ENCODE measurements around the gene KRT5. TPM values are rescaled to one million over a fixed set of nuclear protein-coding genes. Genes with fewer than 3 reads are reported as not detected.
A peak's percentile ranks its signal among the peaks of the same experiment; 100 is the strongest.

Gene KRT5
- 1.1 TPM for total RNA-seq
- long read RNA-seq = 0 reads

DNA sequence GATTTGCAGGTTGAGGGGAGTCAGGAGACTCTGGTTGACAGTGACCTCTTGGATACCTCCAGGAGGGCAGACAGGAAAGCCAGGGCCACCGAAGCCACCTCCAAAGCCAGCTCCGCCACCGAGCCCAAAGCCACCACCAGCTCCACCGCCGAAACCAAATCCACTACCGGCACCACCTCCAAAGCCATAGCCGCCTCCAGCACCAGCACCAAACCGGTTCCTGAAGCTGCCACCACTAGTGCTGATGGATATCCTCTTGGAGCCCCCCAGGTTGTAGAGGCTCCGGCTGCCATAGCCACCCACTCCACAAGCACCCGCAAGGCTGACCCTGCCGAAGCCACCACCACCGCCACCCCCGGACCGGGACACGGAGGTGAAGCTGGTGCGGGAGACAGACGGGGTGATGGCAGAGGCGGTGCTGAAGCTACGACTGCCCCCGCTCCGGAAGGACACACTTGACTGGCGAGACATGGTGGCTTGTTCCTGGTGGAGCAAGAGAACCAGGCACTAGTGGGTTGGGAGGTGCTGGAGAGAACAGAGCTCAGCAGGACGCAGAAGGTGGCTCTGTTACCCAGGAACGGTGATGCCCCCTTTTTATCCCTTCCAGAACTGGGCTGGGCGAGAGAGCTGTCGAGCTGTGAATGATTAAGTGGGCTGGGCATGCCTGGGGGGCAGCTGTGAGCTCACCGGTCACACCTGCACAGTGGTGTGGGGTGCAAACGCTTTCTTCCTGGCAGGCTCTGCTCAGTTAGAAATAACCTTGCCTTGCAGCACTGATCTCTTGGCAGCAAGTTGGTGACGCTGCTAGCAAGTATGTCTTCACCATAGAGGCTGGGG lies at the start of gene KRT5:
KRT5 (minus strand) TSS at position 569 of the 837 bp plus-strand sequence; CDS start at position 471, 98 bp downstream.
- intact Hi-C loops (cut with micrococcal nuclease) = no loop called here
- ATAC-seq (no peak), DNase-seq (no peak)

GRCh38 chr12:52568111-52568510 lies 47.9 kb upstream of the KRT5 start:
- intact Hi-C loops (cut with micrococcal nuclease) = no loop called here
- DNase-seq = no peak
- ATAC-seq = no peak

DNA sequence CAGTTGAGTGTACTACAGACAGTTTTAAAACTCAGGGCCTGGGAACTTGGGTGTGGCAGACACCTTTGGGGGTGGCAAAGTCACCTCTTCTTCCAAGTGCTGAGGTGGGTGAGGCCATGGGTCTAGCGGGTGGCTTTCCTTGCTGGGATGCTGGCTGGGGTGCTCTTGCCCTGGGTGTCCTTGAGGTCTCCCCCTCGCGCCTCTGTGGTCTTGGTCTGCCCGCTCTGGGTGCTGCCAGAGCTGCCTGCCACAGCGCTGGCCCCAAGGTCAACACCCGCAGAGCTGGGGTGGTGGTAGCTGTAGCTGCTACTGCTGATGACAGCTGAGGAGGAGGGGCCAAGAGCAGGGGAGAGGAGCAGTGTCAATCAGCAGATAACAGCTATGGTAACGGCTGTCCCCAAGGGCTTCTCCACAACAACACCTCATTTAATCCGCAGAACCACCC lies 46.7 kb upstream of the KRT5 start:
- intact Hi-C loops (cut with micrococcal nuclease) = no loop called here
- ATAC-seq = peak; percentile 99
- peak; percentile 80 for DNase-seq

DNA sequence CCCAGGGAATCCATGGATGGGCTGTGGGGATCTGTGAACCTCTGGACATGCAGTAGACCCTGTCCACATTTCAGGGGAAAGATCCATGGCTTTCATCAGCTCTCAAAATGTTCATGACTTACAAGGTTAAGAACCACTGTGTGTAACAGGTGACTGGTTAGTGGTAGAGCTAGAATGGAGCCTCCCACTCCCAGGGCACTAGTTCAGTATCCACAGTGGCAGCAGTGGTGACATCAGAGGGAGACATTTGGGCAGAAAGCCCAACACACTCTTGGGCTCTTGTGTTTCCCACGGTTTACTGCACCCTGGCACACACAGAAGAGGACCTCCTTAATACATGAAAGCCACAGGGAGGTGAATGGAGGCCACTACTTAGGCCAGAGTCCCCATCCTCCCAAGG lies 44.4 kb upstream of the KRT5 start:
- intact Hi-C loops (cut with micrococcal nuclease) = no loop called here
- no peak for ATAC-seq
- DNase-seq = no peak

DNA sequence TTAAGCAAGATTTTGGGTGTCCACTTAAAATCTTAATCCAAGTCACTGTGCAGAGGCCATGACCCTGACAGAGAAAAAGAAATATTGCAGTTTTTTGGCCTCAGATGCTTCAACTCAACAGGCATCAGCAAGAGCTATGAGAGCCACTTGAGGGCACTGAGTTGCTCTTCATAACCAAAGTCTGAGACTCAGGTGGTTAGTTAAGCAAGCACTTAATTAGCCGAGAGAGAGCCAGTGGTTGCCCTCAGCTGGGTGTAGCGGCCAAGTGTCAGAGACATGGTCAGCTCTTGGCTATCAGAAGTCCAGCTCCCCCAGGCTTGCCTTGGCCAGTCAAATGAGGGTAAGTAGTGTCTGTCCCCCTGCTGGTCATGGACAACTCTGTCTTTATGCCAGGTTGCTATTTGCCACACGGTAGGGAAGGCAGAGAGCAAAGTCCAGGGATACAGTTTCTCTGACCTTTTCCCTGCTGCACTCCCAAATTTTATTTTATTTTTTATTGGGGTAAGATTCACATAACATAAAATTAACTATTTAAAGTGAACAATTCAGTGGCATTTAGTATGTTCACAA lies 41.8 kb upstream of the KRT5 start:
- DNase-seq = no peak
- intact Hi-C loops (cut with micrococcal nuclease) = no loop called here
- no peak for ATAC-seq

DNA sequence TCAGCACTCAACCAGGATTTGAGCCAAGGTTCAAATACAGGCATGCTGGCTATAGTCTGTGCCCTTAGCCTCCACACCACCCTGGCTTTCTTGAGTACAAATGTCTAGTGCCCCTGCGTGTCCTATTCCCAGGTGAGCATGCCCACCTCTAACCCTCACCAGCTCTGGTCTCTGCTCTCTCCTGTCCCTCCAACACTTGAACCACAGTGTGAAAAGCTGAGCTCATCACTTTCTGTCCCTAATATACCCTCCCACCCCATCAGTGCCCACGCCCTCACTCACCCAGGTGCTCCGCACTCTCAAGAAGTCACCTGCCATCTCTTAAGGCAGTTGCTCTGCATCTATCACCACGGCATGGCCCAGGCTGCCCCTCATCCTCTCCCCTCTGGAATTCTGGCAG lies 39.8 kb upstream of the KRT5 start:
- intact Hi-C loops (cut with micrococcal nuclease) = no loop called here
- DNase-seq = no peak
- no peak for ATAC-seq

GRCh38 chr12:52558781-52559445 lies 38.7 kb upstream of the KRT5 start:
- intact Hi-C loops (cut with micrococcal nuclease) = no loop called here
- ATAC-seq (no peak), DNase-seq (no peak)

- intact Hi-C loops (cut with micrococcal nuclease) = no loop called here
- DNase-seq = no peak
- ATAC-seq = no peak
Observed at GRCh38 chr12:52557476-52557875, 37.3 kb upstream of the KRT5 start.

DNA sequence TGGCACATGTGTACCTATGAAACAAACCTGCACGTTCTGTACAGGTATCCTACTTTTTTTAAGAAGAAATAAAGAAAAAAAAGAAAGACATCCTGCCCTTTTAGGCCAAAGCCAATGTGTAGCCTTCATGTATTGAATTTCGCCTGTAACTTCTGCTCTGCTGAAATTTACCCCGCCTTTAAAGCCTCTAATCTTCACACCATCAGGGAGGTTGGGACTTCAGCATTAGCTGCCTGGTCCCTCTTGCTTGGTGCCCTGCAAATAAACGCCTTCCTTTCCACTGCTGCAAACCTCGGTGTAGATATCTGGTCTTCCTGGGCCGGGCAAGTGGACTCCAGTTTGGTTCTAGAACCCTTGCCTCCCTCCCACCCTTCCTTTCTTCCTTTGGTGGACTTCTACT lies 35.4 kb upstream of the KRT5 start:
- intact Hi-C loops (cut with micrococcal nuclease) = no loop called here
- no peak for DNase-seq
- ATAC-seq = no peak

DNA sequence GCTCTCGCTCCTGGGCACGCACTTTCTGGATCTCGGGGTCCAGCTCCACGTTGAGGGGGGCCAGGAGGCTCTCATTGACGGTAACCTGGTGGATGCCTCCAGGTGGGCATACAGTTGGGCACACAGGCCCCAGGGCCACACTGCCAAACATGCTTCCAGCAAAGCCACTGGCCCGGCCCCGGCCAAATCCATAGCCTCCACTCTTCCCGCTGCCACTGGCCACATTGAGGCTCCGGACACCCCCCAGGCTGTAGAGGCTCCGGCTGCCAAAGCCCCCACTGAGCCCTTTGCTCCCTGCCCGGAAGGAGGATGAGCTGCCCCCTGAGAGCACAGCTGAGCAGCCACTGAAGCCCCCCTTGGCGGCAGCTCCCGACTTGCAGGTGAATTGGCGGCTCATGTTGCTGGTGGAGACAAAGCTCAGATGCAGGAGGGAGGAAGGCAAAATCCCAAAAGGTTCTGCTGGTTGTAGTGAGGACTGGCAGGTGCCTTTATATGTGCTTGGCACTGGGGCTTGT lies 32.5 kb upstream of the KRT5 start, which contains the start of gene KRT71:
KRT71 (minus strand) TSS at position 465 of the 515 bp plus-strand sequence; CDS start at position 397, 68 bp downstream.
- DNase-seq (no peak), ATAC-seq (no peak)
- intact Hi-C loops (cut with micrococcal nuclease) = no loop called here

- peak; percentile 47 for DNase-seq
- ATAC-seq = peak; percentile 29
- intact Hi-C loops (cut with micrococcal nuclease) = no loop called here
Observed at GRCh38 chr12:52552055-52552454, 31.9 kb upstream of the KRT5 start.

- intact Hi-C loops (cut with micrococcal nuclease) = no loop called here
- ATAC-seq (peak; percentile 89), DNase-seq (peak; percentile 40)
Observed at GRCh38 chr12:52551216-52551865, 31.1 kb upstream of the KRT5 start.

DNA sequence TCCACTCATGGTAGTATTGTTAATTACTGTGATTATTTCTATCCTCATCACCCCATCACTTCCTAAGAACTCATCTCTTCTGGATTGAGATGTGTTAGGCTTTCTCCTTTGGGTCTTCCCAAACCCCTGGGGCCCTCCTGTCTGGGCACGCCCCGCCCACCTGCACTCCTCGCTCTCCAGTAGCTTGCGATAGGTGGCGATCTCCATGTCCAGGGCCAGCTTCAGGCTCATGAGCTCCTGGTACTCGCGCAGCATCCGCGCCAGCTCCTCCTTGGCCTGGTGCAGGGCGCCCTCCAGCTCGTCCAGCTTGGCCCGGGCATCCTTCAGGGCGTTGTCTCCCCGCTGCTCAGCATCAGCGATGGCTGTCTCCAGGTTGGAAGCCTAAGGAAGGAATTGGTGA lies 25.9 kb upstream of the KRT5 start:
- DNase-seq (no peak), ATAC-seq (no peak)
- intact Hi-C loops (cut with micrococcal nuclease) = no loop called here

- peak; percentile 38 for ATAC-seq
- intact Hi-C loops (cut with micrococcal nuclease) = no loop called here
- peak; percentile 39 for DNase-seq
Observed at GRCh38 chr12:52543985-52544883, 24.0 kb upstream of the KRT5 start.

DNA sequence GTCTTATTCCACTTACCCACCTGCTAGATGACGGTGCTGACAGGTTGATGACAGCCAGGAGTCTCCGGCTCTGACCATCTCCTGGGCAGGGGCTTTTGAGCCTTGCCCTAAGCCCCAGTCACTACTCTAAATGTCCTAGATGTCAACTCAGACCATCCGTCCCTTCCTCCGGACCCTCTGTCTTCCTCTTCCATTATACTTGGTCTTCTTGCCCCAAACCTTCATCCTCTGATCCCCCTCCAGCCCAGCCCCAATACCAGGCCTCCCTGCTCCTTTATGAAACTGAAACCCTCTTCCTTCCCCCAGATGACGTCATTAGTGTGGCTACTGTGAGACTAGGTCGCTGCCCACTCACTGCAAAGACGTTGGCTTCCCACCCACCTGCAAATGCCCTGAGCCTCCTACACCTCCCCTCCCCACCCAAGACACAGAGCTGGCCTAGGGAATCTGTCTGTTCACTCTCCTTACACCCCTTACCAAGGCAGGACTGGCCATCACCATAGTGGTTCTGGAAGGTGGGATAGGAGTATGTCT lies 22.7 kb upstream of the KRT5 start:
- no peak for DNase-seq
- ATAC-seq = no peak
- intact Hi-C loops (cut with micrococcal nuclease) = no loop called here

DNA sequence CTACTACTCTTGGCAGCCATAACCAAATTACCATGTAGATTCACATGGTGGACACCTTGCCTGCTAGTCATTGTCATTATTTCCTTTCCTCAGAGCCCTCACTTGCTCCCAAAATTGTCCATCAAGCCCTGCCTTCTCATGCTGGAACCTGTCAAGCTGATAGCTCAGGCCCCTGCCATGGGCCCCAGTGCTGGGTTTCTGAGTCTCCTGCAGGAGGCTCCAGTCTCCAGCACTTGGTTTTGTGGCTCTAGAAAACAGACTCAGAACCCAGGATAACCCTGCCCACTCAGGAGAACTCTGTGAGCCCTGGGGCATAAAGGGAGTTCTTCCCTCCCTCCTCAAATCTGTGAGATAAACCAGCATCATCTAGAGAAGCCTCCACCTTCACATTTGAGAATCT lies 22.0 kb upstream of the KRT5 start:
- DNase-seq (no peak), ATAC-seq (no peak)
- intact Hi-C loops (cut with micrococcal nuclease) = no loop called here

DNA sequence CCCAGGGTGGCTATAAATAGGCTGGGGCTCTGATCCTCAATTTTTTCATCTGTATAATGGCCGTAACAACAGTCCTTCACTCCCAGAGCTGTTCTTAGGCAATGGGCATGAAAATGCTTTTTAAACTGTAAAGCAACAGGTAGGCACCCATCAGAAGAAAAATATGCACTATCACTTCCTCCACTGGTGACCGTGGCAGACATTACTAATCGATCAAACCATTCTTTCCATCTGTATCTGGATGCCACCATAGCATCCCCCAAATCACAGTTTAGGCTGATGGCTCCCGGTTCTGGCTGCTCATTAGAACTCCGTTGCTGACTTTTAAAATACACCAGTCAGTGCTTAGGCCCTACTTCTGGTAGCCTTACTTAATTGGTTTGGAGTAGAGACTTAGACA lies 21.5 kb upstream of the KRT5 start:
- intact Hi-C loops (cut with micrococcal nuclease) = no loop called here
- DNase-seq (no peak), ATAC-seq (no peak)

GRCh38 chr12:52540531-52540930 lies 20.3 kb upstream of the KRT5 start:
- ATAC-seq = no peak
- DNase-seq = no peak
- intact Hi-C loops (cut with micrococcal nuclease) = no loop called here

All from left ventricle myocardium superior (tissue), 1 donor.